Activated CD8-positive, alpha-beta memory T cell treated with anti-CD3 and anti-CD28 coated beads for 48 hours (primary cell): Measurements from ENCODE around the gene TEAD4.

Experiments used
- DNase-seq, 3 experiments: peaks; one replicate each; pipeline ENCODE4 v3.0.0-alpha.2; 2020; ENCODE audit warnings: low read depth in 2 of 3, low spot score in 2 of 3

Gene TEAD4

DNA sequence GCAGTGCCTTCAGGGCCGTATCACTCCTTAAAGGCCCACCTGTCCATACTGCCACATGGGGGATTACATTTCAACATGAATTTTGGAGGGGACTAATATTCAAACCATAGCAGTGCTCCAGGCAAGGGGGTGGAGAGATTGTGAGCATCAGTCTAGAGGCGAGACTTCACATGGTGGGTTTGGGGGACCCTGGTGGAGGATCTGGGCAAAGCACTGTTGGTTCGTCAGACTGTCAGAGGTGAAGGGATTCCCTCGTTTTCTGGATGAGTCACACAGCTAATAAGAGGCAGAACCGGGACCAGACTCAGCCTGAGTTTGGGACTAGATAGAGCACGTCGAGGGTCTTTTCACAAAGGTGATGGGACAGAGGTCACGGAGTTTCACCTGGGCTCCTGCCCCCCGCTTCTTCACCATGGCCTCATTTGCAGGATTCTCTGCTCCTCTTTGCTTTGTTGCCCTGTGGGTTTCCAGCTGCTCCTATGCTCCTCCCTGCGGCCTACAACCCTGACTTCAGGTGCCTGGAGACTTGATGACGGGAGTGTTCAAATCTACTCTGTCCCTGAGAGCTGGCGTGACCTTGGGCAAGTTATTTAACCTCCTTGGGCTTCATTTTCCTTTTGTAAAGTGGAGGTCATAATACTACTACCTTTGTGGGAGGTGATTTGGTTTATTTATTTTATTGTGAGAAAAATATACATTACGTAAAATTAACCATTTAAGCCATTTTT, 41.5 kb downstream of the TEAD4 start:
- no peak for DNase-seq

DNA sequence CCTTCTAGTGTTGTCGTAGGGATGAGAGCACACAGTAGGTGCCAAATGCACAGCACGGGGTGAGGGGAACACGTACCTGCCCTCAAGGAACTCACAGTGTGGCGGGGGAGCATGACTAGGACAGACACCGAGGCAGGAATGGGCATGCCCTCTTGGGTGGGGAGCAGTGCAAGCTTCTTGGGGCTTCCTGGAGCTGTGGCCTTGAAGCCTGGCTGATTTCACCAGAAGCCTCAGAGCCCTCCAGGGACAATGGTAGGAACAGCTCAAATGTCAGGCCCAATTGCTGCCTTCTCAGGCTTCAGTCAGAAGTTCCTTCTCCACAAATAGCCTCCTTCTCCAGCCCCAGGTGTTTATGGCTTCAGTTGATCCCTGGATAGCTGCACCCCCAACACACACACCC, 43.4 kb downstream of the TEAD4 start:
- no peak for DNase-seq

DNA sequence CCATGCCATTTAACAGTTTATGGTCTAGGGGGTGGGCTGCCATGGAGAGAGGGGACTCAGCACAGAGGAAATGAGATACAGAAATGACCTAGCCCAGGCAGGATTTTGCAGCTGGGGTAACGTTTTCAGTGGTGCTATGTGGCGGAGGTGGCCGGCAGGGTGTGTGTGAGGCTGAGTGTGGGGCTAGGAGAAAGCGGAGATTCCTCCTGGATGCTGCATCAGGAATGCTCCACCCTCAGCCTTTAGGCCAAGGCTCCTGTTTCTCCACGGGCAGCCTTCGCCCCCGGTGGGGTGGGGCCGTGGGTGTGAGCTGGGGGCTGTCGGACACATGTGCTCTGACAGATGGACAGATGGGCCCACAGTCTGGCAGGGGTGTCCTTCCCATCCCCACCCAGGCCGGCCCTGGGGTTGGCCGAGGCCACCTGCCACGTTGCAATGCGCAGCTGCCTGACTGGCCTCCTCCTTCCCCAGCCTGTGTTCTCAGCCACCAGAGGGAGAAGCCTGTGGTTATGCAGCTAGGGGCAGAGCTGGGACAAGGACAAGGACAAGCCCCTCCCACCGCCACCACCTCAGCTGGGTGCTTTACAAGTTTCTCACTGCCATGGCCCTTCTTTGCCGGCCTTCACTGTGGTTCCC, 44.3 kb downstream of the TEAD4 start:
- no peak for DNase-seq

DNA sequence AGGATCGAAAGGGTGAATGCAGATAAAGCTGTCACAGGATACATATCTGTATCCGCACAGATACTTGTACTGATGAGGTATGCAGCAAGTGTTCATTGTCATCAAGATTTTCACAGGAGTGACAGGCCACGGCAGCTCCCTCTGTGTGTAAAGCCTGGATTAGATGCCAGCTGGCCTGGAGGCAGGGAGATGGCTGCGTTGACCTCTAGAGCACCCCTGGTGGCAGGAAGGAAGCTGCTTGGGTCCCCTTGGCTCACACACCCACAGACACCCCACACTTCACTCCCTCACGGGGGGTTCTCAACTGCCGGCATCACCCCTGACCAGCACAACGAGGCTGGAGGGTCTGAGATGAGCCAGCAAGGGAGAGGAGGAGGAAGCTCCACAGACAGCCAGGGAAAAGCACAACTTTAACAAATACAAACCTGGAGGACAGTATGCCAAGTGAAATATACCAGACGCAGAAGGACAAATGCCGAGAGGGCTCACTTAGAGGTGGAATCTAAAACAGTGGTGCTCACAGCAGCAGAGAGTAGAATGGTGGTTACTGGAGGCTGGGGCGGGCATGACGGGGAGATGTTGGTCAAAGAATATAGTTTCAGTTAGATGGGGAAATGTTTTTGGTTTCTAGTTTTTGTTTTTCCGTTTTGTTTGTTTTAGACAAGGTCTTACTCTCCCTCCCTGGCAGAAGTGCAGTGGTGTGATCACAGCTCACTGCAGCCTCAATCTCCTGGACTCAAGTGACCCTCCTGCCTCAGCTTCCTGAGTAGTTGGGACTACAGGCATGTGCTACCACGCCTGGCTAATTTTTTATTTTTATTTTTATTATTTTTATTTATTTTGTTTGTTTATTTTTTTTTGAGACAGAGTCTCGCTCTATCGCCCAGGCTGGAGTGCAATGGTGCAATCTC, 45.7 kb downstream of the TEAD4 start:
- no peak for DNase-seq

DNA sequence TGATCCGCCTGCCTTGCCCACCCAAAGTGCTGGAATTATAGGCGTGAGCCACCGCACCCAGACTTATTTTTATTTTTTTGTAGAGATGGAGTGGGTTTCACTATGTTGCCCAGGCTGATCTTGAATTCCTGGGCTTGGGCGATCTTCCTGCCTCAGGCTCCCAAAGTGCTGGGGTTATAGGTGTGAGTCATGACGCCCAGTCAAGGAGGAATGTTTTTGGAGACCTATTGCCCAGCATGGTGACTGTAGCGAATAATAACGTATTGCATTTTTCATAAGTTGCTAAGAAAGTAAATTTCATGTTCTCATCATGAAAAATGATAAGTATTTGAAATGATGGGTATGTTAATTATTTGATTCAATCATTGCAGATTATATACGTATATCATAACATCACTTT, 46.5 kb downstream of the TEAD4 start:
- DNase-seq = no peak

DNA sequence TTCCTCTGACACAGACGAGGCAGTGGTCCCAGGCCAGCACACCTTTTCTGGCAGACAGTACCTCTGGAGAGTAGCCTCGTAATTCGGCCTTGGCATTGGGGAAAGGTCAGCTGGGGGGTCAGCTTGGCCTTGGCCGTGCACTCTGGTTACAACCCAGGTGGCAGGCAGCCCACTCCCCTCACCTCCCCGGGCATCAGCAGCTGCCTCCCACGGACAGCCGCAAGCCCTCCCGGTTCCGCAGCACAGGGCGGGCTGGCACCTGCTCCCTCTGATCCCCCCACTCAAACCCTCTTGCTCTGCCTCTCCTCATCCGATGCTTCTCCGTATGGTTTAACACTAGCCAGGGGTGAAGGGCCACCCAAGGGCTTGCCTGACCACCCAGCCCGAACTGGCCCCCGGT, 50.6 kb downstream of the TEAD4 start:
- no peak for DNase-seq

DNA sequence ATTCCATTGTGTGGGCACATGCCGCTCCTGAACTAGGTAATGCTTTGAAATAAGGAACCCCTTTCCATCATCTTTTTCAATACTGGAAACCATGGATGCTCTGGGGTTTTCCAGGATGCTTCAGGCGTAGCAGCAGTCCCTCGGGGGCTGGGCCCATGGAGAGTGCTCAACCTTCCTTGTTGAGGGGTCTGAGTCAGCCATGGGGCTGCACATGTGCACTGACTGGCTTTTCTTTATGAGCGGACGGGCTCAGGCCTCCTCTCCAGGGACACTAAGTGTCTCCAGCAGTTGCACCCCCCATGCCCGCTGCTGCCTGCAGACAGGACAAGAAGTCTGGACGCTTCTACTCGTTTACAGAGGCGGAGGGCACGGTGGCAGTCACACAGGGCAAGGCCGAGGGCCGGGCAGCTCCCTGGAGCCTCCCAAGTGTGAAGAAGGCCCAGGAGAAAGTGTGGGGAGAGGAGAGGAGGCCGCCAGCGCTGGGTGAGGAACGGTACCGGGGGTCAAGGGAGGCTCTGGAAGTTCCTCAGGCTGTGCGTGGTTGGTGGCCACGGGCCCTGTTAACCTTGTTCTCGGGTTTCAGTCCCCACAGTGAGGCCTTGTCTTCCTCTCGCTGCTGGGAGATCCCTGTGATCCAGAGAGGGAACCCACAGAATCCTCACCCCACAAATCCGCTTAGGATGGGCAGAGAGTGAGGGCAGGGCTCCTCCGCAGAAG, 51.2 kb downstream of the TEAD4 start:
- no peak for DNase-seq

DNA sequence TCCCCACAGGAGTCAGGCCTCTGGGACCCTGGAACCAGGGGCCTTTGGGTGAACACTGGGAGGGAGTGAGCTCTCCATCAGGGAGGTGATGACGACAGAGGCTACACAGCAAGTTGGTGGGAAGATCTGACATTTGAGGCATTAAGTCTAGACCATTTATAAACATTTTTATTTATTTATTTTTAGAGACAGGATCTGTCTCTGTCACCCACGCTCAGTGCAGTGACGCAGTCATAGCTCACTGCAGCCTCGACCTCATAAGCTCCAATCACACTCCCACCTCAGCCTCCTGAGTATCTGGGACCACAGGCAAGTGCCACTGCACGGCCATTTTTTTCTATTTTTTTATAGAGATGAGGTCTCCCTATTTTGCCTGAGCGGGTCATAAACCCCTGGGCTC, 53.6 kb downstream of the TEAD4 start:
- DNase-seq = no peak

DNA sequence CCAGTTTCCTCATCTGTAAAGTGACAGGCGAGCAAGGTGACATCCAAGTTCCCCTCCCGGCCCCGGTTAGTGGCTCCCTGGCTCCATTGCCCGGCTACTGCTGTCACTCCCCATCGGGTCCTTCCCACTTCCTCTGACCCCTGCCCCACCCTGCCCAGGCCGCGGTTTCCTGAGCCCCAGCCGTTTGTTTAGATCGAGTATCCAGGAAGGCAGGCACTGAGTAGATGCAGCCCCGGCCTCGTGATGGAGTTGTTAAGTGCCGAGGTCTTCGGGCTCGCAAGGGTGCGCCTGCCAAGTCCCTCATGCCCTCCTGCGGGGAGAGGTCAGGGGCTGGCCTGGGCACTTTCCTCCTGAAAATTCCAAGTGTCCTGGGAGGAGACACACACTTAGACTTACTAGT, 55.4 kb downstream of the TEAD4 start:
- no peak for DNase-seq

DNA sequence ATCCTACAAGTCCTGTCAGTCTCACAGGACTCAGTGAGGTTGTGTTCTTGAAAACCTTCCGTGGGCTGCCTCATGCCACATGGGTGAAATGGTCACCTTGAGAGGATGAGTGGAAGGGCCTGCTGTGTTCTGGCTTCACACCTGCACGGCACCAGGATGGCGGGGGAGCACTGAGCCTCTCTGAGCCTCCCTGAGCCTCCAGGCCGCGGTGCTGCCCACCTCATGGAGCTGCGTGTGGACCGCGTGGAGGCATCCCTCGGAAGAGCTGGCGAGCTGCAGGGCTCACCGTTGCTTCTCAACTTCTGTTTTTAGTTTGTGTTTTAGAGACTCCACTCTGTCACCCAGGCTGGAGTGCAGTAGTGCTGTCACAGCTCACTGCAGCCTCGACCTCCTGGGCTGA, 56.2 kb downstream of the TEAD4 start:
- DNase-seq = no peak

DNA sequence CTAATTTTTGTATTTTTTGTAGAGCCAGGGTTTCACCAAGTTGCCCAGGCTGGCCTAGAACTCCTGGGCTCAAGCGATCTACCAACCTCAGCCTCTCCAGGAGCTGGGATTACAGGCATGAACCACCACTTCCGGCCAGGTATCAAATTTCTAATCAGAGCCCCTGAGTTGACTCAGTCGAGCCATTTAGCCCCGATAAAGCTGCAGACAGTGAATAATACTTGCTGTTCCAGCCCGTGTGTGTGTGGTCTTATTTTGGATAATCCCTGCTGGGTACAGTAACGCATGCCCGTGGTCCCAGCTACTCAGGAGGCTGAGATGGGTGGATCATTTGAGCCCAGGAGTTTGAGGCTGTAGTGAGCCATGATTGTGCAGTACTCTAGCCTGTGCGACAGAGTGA, 57.0 kb downstream of the TEAD4 start:
- no peak for DNase-seq

DNA sequence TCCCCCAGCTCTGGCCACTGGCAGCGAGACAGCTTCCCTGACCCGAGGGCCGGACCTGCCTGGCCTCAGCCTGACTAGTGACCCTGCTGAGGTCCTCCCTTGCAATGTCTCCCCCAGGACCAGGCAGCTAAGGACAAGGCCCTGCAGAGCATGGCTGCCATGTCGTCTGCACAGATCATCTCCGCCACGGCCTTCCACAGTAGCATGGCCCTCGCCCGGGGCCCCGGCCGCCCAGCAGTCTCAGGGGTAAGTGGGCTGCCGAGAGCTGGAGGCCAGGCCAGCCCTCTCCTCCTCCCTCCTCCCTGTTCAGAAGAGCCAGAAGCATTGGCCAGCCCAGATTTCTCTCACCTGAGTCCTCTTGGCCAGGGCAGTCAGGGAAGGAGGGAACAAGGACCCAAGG, 58.1 kb downstream of the TEAD4 start:
- no peak for DNase-seq

DNA sequence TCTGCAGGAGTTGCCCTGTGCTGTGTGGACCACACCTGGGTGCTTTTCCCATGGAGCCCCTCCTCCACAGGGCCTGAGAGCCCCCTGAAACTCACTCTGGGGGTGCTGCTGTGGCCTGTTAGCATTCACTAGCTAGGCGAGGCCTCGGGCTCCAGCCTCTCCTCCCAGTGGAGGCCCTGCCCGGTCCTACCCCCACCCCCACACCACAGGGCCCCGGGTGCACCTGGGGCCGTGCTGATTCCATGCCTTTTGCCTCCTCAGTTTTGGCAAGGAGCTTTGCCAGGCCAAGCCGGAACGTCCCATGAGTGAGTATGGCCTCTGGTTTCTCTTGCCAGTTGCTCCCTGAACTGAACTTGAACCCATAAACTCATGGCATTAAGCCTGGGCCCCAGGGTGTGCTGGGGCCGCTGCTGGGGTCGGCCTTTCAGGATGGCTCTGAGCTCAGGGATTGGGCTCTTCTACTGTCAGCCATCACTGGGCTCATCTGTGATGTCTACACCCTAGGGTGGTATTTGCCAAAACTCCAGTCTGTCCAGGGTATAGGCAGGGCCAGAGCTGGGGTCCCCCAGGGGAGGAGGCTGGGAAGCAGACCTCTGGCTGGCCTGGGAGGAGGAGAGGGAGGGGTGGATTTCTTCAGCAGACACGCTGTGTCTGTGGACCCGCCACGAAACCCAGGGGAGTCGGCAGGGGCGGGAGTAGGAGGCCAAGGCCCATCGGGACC, 59.2 kb downstream of the TEAD4 start:
- no peak for DNase-seq

DNA sequence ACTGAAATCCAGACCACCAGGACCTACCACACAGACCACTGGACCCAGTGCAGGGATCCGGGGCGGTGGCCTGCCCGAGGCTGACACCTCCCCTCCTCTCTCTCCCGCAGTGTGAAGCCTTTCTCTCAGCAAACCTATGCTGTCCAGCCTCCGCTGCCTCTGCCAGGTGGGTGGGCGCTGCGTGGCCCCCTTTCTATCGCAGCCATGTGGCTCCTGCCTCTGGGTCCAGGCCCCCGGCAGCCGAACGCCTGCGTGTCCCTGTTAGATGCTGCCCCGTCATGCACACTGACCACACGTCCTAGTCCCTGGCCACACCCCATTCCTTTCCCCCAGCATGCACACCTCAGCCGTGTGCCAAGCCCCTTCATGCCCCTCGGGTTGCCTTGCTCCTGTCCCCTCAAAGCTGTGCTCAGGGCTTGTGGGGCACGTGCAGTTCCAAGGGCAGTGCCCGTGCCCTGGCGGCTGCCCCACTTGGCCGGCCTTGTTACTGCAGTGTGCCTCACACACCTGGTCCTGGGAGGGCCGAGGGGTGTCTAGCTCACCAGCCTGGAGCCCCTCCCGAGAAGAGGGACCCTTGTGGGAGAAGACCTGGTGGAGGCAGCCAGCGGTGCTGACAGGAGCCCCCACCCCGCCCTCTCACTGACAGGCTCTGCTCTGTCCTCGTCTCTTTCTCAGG, 59.9 kb downstream of the TEAD4 start:
- DNase-seq = no peak

DNA sequence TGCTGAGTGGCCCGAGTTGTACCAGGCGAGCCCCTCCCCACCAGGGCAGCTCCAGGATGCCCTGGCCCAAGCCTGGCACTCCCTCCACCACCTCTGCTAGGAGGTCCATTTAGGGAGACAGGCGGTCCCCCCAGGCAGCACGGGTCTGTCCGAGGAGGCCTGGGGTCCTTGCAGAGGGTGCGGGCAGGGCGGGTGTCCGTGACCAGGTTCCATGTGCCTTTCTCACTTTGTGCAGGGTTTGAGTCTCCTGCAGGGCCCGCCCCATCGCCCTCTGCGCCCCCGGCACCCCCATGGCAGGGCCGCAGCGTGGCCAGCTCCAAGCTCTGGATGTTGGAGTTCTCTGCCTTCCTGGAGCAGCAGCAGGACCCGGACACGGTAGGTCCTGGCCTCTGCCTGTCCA, 61.2 kb downstream of the TEAD4 start:
- DNase-seq = no peak

DNA sequence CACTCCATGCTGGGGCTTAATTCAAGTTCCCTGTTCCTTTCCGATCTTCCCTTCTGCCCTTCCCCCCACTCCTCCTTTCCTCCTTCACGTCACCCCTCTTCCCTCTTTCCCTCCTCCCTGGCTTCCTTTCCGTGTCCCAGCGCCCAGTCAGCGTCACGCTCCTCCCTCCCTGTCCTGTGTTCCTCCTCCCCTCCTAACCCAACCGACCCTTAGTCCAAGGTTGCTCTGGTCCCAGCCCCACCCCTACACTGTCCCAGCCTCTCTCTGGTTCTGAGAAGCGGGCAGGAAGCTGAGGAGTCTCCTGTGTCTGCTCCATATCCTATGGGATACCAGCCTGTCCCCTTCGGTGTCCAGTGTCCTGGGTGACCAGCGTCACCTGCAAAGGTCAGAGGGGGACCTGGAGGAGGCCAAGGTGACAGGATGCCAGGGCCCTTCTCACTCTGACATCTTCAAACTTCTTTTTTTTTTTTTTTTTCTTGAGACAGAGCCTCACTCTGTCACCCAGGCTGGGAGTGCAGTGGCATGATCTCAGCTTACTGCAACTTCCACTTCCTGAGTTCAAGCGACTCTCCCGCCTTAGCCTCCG, 61.7 kb downstream of the TEAD4 start:
- DNase-seq = no peak

DNA sequence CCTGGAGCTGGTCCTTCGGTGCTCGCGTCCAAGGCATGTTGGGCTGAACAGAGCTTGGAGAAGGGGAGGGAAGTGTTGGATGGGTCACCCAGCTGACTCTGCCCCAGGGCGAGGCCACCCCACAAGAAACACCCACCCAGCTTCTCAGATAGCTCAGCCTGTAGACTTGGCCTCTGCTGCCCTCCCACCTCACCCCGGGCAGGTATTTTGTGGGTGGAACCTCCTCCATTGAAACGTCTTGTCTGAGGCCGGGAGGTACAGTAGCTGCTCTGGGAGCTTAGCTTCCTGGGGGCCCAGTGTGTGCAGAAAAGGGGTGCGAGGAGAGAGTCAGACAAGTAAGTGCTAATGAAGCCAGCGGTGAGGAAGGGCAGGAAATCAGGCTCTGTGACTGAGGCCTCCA, 63.2 kb downstream of the TEAD4 start:
- DNase-seq = no peak

DNA sequence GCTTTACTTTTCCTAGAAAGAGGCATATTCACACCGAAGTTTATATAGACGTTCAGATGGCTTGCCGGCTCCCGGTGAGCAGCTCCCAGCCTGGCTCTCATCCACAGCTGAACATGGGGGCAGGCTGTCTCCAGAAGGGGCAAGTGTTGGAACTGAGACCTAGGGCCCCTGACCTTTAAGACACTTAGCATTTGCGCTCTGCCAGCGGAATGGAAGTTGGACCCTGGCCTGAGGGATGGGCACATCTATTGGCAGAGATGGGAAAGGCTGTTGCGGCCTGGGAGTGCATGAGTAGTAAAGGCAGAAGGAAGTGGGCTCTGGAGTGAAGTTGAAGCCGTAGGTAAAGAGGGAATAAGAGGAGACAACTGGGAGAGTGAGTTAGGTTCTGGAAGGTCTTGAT, 63.8 kb downstream of the TEAD4 start:
- no peak for DNase-seq

DNA sequence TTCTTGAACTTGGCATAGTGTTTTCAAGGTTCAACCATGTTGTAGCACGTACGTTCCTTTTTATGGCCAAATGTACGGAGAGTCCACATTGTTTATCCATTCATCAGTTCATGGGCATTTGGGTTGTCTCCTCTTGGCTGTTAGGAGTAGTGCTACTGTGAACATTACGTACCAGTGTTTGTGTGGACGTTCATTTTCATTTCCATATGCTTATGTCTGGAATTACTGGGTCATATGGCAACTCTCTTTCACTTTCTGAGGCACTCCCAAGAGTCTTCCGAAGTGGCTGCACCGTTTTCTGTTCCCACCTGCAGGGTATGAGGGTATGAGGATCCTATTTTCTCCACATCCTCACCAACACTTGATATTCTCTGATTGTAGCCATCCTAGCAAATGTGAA, 68.9 kb downstream of the TEAD4 start:
- no peak for DNase-seq
